K562 (cell line): ENCODE measurements around the gene CHSY1. TPM values are rescaled to one million over a fixed set of nuclear protein-coding genes. Genes with fewer than 3 reads are reported as not detected.

Source experiments
- CAMTA2 ChIP-seq: fragments of 250-450 bp; sonication (Bioruptor Pico); conservative IDR thresholded peaks from 2 replicates; pipeline ENCODE4 v1.5.1; 2022
- HCFC1 ChIP-seq: IDR thresholded peaks from 2 replicates; pipeline ENCODE4 v1.6.1; 2012; ENCODE audit warnings: low read depth, low read length, improper control_type of control experiment
- PHF20 ChIP-seq: fragments of 450-650 bp; IDR thresholded peaks from 2 replicates; pipeline ENCODE4 v1.6.1; 2018; ENCODE audit not compliant: partially characterized antibody
- POLR2AphosphoS5 ChIP-seq: IDR thresholded peaks from 2 replicates; pipeline ENCODE4 v1.6.1; 2011; ENCODE audit warnings: mild to moderate bottlenecking, low read depth, low read length, moderate library complexity; ENCODE audit not compliant: control insufficient read depth, insufficient read depth
- RCOR1 ChIP-seq, 2 experiments: IDR thresholded peaks; 2 replicates each; pipeline ENCODE4 v1.6.1; 2012; ENCODE audit warnings: low read depth in 2 of 2, low read length in 2 of 2, borderline replicate concordance in 1 of 2, improper control_type of control experiment in 1 of 2
- SAFB ChIP-seq: fragments of 200-400 bp; formaldehyde crosslinking; IDR thresholded peaks from 2 replicates; pipeline ENCODE4 v1.6.1; 2017; ENCODE audit warnings: low read depth, low read length, borderline replicate concordance
- SETDB1 ChIP-seq: IDR thresholded peaks from one replicate; pipeline ENCODE4 v1.6.1; 2012; ENCODE audit warnings: low read length, control low read depth, inconsistent platforms
- SMARCA5 ChIP-seq: fragments of 450-650 bp; IDR thresholded peaks from 2 replicates; pipeline ENCODE4 v1.6.1; 2016
- STAT5B ChIP-seq: fragments of 250-450 bp; sonication (Bioruptor Pico); IDR thresholded peaks from 2 replicates; pipeline ENCODE4 v1.8.0; 2021; ENCODE audit warnings: mild to moderate bottlenecking, inconsistent platforms
- SUPT5H ChIP-seq: fragments of 450-650 bp; IDR thresholded peaks from 2 replicates; pipeline ENCODE4 v1.6.1; 2016
- TAF7 ChIP-seq: fragments of 450-650 bp; IDR thresholded peaks from 2 replicates; pipeline ENCODE4 v1.6.1; 2016; ENCODE audit warnings: missing genetic modification characterization, missing compliant biosample characterization
- ZNF217 ChIP-seq: sonication (generic); formaldehyde crosslinking; IDR thresholded peaks from 2 replicates; pipeline ENCODE4 v1.8.0; 2022; ENCODE audit warnings: mild to moderate bottlenecking, missing genetic modification reagents
- ZNF232 ChIP-seq: sonication (generic); formaldehyde crosslinking; IDR thresholded peaks from 2 replicates; pipeline ENCODE4 v1.8.0; 2022; ENCODE audit warnings: mild to moderate bottlenecking, missing genetic modification reagents
- ZNF274 ChIP-seq: IDR thresholded peaks from 2 replicates; pipeline ENCODE4 v1.6.1; 2011; ENCODE audit warnings: low read depth, mild to moderate bottlenecking, low read length, moderate library complexity, borderline replicate concordance
- ZNF444 ChIP-seq: fragments of 250-450 bp; sonication (Bioruptor Pico); IDR thresholded peaks from 2 replicates; pipeline ENCODE4 v1.4.0; 2020; ENCODE audit warnings: mild to moderate bottlenecking, moderate library complexity
- ZNF57 ChIP-seq: fragments of 450-650 bp; formaldehyde crosslinking; IDR thresholded peaks from 2 replicates; pipeline ENCODE4 v1.4.0; 2020; ENCODE audit warnings: mild to moderate bottlenecking, moderate library complexity
- polyA plus RNA-seq, 8 experiments: library from polyadenylated mRNA; depleted of rRNA in 4 of 8; stranded (reverse) in 5 of 8; unstranded in 3 of 8; fragments of >200 nt; fragmentation: Nextera tagmentation in 2 of 8; fragmentation: Illumina TruSeq in 1 of 8; extraction: Ambion mirVana in 2 of 8; extraction: Trizol in 1 of 8; gene quantifications; 2 replicates each; pipeline versions ENCODE4 v1.2.1 to v1.2.3, GENCODE V29; 2011 to 2014; ENCODE audit warnings: inconsistent platforms in 1 of 8, missing spikeins in 1 of 8
- total RNA-seq, 7 experiments: library from RNA; depleted of rRNA in 6 of 7; stranded (reverse); fragments of >200 nt in 6 of 7; fragmentation: Illumina TruSeq in 2 of 7; extraction: Trizol in 2 of 7; gene quantifications; 2 replicates each; pipeline versions ENCODE4 v1.2.1 to v1.2.3, GENCODE V29; 2011 to 2021; ENCODE audit warnings: low replicate concordance in 1 of 7
- TF ChIP-seq, protein P1 (sequence below): sonication (generic); formaldehyde crosslinking; IDR thresholded peaks from 2 replicates; pipeline ENCODE4 v1.8.0; 2022; ENCODE audit warnings: missing genetic modification reagents, mild to moderate bottlenecking, borderline replicate concordance
- TF ChIP-seq, protein P2 (sequence below), 2 experiments: fragments of 450-650 bp; conservative IDR thresholded peaks; 2 replicates each; pipeline ENCODE4 v1.6.1; 2017; ENCODE audit warnings: mild to moderate bottlenecking in 2 of 2, moderate library complexity in 2 of 2
- TF ChIP-seq, protein P3 (sequence below): sonication (generic); formaldehyde crosslinking; IDR thresholded peaks from 2 replicates; pipeline ENCODE4 v1.8.1; 2023; ENCODE audit warnings: missing genetic modification reagents, mild to moderate bottlenecking, borderline replicate concordance

The CHSY1 gene
- total and polyA plus RNA-seq, 9 of the 15 experiments (the other 6 are each of a cell fraction or from before 2014, with no cell fraction given) = 7.0 to 16.4 (median 13.4) TPM

DNA sequence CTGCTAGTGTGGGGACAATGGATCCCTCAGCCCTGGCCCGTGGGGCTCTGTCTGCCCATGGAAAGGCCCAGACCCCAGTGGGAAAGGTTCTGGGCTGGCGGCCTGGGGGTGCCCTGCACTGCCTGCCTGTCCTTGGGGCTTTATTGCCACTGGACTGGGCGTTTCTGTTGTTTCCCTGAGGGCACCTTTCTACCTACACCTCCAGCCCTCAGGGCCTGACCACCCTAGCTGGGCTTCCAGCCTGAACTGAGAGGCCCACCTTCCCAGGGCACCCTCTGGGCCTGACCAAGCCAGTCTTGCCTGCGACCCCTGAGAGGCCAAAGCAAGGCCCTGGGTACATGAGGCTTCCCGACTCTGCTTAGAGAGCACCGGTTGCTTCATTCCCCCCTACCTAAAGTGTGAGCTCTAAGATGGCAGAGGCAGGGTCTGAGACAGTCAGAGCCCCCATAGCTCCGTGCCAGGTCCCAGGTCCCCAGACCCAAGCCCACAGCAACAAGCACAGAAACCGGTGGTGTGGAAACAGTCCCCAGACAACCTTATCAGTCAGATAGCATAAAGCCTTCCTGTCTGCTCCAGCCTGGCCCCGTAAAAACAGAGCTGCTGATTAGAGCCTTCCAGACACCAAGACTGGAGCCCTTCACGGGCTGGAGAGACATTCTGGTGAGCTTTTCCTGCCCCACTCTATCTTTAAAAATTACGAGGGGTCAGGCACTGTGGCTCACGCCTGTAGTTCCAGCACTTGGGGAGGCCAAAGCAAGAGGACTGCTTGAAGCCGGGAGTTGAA lies 102.8 kb downstream of the CHSY1 start (continued):
- TF ChIP-seq, protein P1, sequence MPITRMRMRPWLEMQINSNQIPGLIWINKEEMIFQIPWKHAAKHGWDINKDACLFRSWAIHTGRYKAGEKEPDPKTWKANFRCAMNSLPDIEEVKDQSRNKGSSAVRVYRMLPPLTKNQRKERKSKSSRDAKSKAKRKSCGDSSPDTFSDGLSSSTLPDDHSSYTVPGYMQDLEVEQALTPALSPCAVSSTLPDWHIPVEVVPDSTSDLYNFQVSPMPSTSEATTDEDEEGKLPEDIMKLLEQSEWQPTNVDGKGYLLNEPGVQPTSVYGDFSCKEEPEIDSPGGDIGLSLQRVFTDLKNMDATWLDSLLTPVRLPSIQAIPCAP (CRISPR knock-in tag) = no peak
- TF ChIP-seq SUPT5H (no peak), SAFB (no peak), ZNF274 (no peak), POLR2AphosphoS5 (no peak), HCFC1 (no peak), STAT5B (CRISPR knock-in tag) (no peak), TAF7 (no peak), ZNF57 (no peak), RCOR1 (IDR thresholded peaks at IDR 0.05; ENCODE audit: borderline replicate concordance in 1 of 2, low read depth in 2 of 2, low read length in 2 of 2) (peak in 1 of 2 experiments; percentile 23; a peak in 1 of 4 replicates), SETDB1 (no peak), PHF20 (no peak), CAMTA2 (no peak), ZNF232 (CRISPR knock-in tag) (no peak), ZNF217 (no peak), SMARCA5 (no peak), ZNF444 (CRISPR knock-in tag) (no peak)
- TF ChIP-seq, protein P2, sequence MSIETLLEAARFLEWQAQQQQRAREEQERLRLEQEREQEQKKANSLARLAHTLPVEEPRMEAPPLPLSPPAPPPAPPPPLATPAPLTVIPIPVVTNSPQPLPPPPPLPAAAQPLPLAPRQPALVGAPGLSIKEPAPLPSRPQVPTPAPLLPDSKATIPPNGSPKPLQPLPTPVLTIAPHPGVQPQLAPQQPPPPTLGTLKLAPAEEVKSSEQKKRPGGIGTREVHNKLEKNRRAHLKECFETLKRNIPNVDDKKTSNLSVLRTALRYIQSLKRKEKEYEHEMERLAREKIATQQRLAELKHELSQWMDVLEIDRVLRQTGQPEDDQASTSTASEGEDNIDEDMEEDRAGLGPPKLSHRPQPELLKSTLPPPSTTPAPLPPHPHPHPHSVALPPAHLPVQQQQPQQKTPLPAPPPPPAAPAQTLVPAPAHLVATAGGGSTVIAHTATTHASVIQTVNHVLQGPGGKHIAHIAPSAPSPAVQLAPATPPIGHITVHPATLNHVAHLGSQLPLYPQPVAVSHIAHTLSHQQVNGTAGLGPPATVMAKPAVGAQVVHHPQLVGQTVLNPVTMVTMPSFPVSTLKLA (conservative IDR thresholded peaks at IDR 0.05) = no peak
- TF ChIP-seq, protein P3, sequence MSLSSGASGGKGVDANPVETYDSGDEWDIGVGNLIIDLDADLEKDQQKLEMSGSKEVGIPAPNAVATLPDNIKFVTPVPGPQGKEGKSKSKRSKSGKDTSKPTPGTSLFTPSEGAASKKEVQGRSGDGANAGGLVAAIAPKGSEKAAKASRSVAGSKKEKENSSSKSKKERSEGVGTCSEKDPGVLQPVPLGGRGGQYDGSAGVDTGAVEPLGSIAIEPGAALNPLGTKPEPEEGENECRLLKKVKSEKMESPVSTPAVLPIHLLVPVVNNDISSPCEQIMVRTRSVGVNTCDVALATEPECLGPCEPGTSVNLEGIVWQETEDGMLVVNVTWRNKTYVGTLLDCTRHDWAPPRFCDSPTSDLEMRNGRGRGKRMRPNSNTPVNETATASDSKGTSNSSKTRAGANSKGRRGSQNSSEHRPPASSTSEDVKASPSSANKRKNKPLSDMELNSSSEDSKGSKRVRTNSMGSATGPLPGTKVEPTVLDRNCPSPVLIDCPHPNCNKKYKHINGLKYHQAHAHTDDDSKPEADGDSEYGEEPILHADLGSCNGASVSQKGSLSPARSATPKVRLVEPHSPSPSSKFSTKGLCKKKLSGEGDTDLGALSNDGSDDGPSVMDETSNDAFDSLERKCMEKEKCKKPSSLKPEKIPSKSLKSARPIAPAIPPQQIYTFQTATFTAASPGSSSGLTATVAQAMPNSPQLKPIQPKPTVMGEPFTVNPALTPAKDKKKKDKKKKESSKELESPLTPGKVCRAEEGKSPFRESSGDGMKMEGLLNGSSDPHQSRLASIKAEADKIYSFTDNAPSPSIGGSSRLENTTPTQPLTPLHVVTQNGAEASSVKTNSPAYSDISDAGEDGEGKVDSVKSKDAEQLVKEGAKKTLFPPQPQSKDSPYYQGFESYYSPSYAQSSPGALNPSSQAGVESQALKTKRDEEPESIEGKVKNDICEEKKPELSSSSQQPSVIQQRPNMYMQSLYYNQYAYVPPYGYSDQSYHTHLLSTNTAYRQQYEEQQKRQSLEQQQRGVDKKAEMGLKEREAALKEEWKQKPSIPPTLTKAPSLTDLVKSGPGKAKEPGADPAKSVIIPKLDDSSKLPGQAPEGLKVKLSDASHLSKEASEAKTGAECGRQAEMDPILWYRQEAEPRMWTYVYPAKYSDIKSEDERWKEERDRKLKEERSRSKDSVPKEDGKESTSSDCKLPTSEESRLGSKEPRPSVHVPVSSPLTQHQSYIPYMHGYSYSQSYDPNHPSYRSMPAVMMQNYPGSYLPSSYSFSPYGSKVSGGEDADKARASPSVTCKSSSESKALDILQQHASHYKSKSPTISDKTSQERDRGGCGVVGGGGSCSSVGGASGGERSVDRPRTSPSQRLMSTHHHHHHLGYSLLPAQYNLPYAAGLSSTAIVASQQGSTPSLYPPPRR = no peak
